Loucy (cell line): ENCODE data around the gene TELO2.

Source experiments
- H2AFZ ChIP-seq: fragments of 200-600 bp; sonication (generic); 2 replicates; pipeline ENCODE4 v1.6.0; 2016; ENCODE audit warnings: antibody characterized with exemption, mild to moderate bottlenecking, low read length, moderate library complexity
- H3F3A ChIP-seq: fragments of 200-600 bp; 2 replicates; pipeline ENCODE4 v1.6.0; 2016; ENCODE audit warnings: antibody characterized with exemption, low read depth, mild to moderate bottlenecking
- H3K27me3 ChIP-seq: fragments of 200-600 bp; sonication (generic); 2 replicates; pipeline ENCODE4 v1.6.1; 2014; ENCODE audit warnings: low read length, mild to moderate bottlenecking; ENCODE audit not compliant: insufficient read depth, poor library complexity, severe bottlenecking
- H3K36me3 ChIP-seq: fragments of 200-600 bp; sonication (generic); 2 replicates; pipeline ENCODE4 v1.6.1; 2016; ENCODE audit warnings: low read length; ENCODE audit not compliant: insufficient read depth
- H3K4me1 ChIP-seq: fragments of 200-600 bp; sonication (generic); 2 replicates; pipeline ENCODE4 v1.5.1; 2014; ENCODE audit warnings: low read length, mild to moderate bottlenecking; ENCODE audit not compliant: insufficient read depth, poor library complexity, severe bottlenecking
- H3K4me2 ChIP-seq: fragments of 200-600 bp; sonication (generic); 2 replicates; pipeline ENCODE4 v1.6.0; 2014; ENCODE audit warnings: antibody characterized with exemption, low read length, low read depth, mild to moderate bottlenecking; ENCODE audit not compliant: poor library complexity, severe bottlenecking
- H3K4me3 ChIP-seq: fragments of 200-600 bp; sonication (generic); 2 replicates; pipeline ENCODE4 v1.5.1; 2014; ENCODE audit warnings: low read length, mild to moderate bottlenecking, mixed read lengths; ENCODE audit not compliant: poor library complexity, severe bottlenecking
- H3K79me2 ChIP-seq: fragments of 200-600 bp; sonication (generic); 2 replicates; pipeline ENCODE4 v1.6.1; 2014; ENCODE audit warnings: low read length; ENCODE audit not compliant: insufficient read depth
- H3K9ac ChIP-seq: fragments of 200-600 bp; sonication (generic); 2 replicates; pipeline ENCODE4 v1.6.0; 2014; ENCODE audit warnings: mild to moderate bottlenecking, low read depth, low read length, moderate library complexity; ENCODE audit not compliant: poor library complexity, severe bottlenecking
- H3K9me2 ChIP-seq: fragments of 200-600 bp; sonication (generic); replicated peaks from 2 replicates; pipeline ENCODE4 v1.6.1; 2016; ENCODE audit warnings: low read depth, low read length, mixed read lengths
- H3K9me3 ChIP-seq: fragments of 200-600 bp; sonication (generic); 2 replicates; pipeline ENCODE4 v1.6.1; 2014; ENCODE audit warnings: mild to moderate bottlenecking, antibody characterized with exemption, low read length, low read depth; ENCODE audit not compliant: insufficient read depth
- H4K20me1 ChIP-seq: fragments of 200-600 bp; sonication (generic); 2 replicates; pipeline ENCODE4 v1.6.0; 2014; ENCODE audit warnings: antibody characterized with exemption, low read length, mild to moderate bottlenecking; ENCODE audit not compliant: insufficient read depth, poor library complexity, severe bottlenecking
- CTCF ChIP-seq: fragments of 200-600 bp; sonication (generic); conservative IDR thresholded peaks from 2 replicates; pipeline ENCODE4 v1.5.1; 2014; ENCODE audit warnings: mild to moderate bottlenecking, antibody characterized with exemption, low read length
- EZH2phosphoT487 ChIP-seq: fragments of 200-600 bp; IDR thresholded peaks from 2 replicates; pipeline ENCODE4 v1.6.1; 2018; ENCODE audit warnings: antibody characterized with exemption, mild to moderate bottlenecking, moderate library complexity, borderline replicate concordance

Gene TELO2

GRCh38 chr16:1452530-1452929 lies 40.6 kb upstream of the TELO2 start:
- H4K20me1 ChIP-seq = no peaks in the 10 kb centered on the region
- no peaks in the 10 kb centered on the region for H3K36me3 ChIP-seq
- H3K9ac ChIP-seq = no peak overlapping the region
- no peak overlapping the region for H2AFZ ChIP-seq
- no peaks in the 10 kb centered on the region for H3K9me3 ChIP-seq
- TF ChIP-seq EZH2phosphoT487 (no peak), CTCF (no peak)
- H3F3A ChIP-seq = no peaks in the 10 kb centered on the region
- H3K9me2 ChIP-seq = no peaks in the 10 kb centered on the region
- H3K4me1 ChIP-seq = no peaks in the 10 kb centered on the region
- no peaks in the 10 kb centered on the region for H3K79me2 ChIP-seq
- no peak overlapping the region for H3K4me3 ChIP-seq
- H3K27me3 ChIP-seq = no peaks in the 10 kb centered on the region
- H3K4me2 ChIP-seq = no peak overlapping the region

GRCh38 chr16:1453316-1453715 lies 39.8 kb upstream of the TELO2 start:
- Histone ChIP-seq H3K4me1 (no peaks in the 10 kb centered on the region), H2AFZ (no peak overlapping the region), H3K36me3 (no peaks in the 10 kb centered on the region), H3K9me3 (no peaks in the 10 kb centered on the region), H3F3A (no peaks in the 10 kb centered on the region), H3K9ac (no peak overlapping the region), H4K20me1 (no peaks in the 10 kb centered on the region), H3K4me3 (no peak overlapping the region), H3K9me2 (no peaks in the 10 kb centered on the region), H3K27me3 (no peaks in the 10 kb centered on the region), H3K79me2 (no peaks in the 10 kb centered on the region), H3K4me2 (no peak overlapping the region)
- TF ChIP-seq EZH2phosphoT487 (no peak), CTCF (no peak)

GRCh38 chr16:1454561-1454960 lies 38.6 kb upstream of the TELO2 start:
- Histone ChIP-seq H3K27me3 (no peaks in the 10 kb centered on the region), H3K36me3 (no peaks in the 10 kb centered on the region), H2AFZ (no peak overlapping the region), H3K9me3 (no peaks in the 10 kb centered on the region), H3K9ac (no peak overlapping the region), H3K4me3 (no peak overlapping the region), H3K4me1 (no peaks in the 10 kb centered on the region), H3K9me2 (no peaks in the 10 kb centered on the region), H4K20me1 (no peaks in the 10 kb centered on the region), H3F3A (no peaks in the 10 kb centered on the region), H3K4me2 (no peak overlapping the region), H3K79me2 (no peaks in the 10 kb centered on the region)
- TF ChIP-seq CTCF (no peak), EZH2phosphoT487 (no peak)
